Prostate gland (tissue), 2 donors: Measurements from ENCODE around the gene HOXD4.

Source experiments
- POLR2A ChIP-seq: fragments of 450-650 bp; IDR thresholded peaks from one replicate; pipeline ENCODE4 v1.6.1; 2016; ENCODE audit warnings: antibody characterized with exemption, mild to moderate bottlenecking
- POLR2AphosphoS5 ChIP-seq: sonication (generic); formaldehyde crosslinking; IDR thresholded peaks from one replicate; pipeline ENCODE4 v1.6.1; 2017; ENCODE audit warnings: antibody characterized with exemption
- TF ChIP-seq, protein P1 (sequence below), 4 experiments: fragments of 200-600 bp in 2 of 4; fragments of 450-650 bp in 2 of 4; sonication (generic) in 2 of 4; IDR thresholded peaks; 1 replicate in 3 of 4; 2 replicates in 1 of 4; pipeline ENCODE4 v1.5.1; 2016 to 2019; ENCODE audit warnings: antibody characterized with exemption in 4 of 4, mild to moderate bottlenecking in 2 of 4, moderate library complexity in 2 of 4

DNA sequence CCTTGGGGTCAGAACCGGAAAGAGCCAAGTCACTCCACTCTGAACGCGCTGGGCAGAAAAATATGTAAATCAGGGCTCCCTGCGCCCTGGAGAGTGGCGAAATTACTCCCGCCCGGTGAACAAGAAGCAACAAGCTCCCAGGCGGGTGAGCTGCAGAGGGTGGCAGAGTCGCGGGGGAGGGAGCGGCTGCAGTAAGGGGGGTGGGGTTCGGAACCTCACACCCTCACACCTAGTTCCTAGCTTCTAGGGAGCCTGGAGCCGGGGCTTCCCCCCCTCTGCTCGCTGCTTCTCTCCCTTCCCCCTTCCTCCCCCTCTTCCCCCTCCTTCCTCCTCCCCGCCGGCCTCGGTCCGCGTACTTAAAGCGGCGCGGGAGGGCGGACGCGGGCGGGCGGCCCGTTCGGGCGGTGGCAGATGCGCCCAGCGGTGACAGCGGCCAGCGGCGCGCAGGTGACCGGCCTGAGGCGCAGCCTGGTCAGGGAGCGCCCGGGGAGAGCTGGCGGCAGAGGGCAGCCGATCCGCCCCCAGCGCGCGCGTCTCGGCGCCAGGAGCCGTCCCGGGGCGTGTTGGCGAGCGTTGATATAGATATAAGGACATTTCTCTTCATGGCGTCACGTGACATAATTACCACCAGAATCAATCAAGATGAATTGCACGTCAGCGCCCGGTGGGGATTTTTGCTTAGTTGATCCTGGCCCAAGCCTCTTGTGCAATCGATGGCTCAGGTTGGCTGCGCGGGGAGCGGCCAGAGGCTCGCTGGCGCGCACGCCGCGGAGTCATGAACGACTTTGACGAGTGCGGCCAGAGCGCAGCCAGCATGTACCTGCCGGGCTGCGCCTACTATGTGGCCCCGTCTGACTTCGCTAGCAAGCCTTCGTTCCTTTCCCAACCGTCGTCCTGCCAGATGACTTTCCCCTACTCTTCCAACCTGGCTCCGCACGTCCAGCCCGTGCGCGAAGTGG, 44.5 kb upstream of the HOXD4 start, which contains the start of gene HOXD11:
- TF ChIP-seq, protein P1, sequence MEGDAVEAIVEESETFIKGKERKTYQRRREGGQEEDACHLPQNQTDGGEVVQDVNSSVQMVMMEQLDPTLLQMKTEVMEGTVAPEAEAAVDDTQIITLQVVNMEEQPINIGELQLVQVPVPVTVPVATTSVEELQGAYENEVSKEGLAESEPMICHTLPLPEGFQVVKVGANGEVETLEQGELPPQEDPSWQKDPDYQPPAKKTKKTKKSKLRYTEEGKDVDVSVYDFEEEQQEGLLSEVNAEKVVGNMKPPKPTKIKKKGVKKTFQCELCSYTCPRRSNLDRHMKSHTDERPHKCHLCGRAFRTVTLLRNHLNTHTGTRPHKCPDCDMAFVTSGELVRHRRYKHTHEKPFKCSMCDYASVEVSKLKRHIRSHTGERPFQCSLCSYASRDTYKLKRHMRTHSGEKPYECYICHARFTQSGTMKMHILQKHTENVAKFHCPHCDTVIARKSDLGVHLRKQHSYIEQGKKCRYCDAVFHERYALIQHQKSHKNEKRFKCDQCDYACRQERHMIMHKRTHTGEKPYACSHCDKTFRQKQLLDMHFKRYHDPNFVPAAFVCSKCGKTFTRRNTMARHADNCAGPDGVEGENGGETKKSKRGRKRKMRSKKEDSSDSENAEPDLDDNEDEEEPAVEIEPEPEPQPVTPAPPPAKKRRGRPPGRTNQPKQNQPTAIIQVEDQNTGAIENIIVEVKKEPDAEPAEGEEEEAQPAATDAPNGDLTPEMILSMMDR (IDR thresholded peaks at IDR 0.05): peak in 1 of 4 experiments; percentile 10
- peak; percentile 42 for TF ChIP-seq POLR2A
- peak; percentile 61 for TF ChIP-seq POLR2AphosphoS5
